Neural cell (in vitro differentiated cells): ENCODE measurements around the gene SGIP1. TPM values are rescaled to one million over a fixed set of nuclear protein-coding genes. Genes with fewer than 3 reads are reported as not detected.

ENCODE experiments used
- H2AFZ ChIP-seq: fragments of 200-600, 300-800 bp; sonication (generic), shearing (Covaris generic); 2 replicates; pipeline ENCODE4 v1.6.0; 2014; ENCODE audit warnings: low read depth, mild to moderate bottlenecking, antibody characterized with exemption, low read length, moderate library complexity
- H3F3A ChIP-seq: fragments of 200-600 bp; shearing (Covaris generic); 2 replicates; pipeline ENCODE4 v1.6.1; 2016; ENCODE audit warnings: mild to moderate bottlenecking, moderate library complexity, mixed read lengths, antibody characterized with exemption, low read length; ENCODE audit not compliant: insufficient read depth, poor library complexity, severe bottlenecking
- H3K27ac ChIP-seq: fragments of 200-600, 300-800 bp; sonication (generic), shearing (Covaris generic); 2 replicates; pipeline ENCODE4 v1.5.1; 2014; ENCODE audit warnings: mild to moderate bottlenecking, low read length, moderate library complexity
- H3K27me3 ChIP-seq: fragments of 300-800, 200-600 bp; sonication (generic), shearing (Covaris generic); 2 replicates; pipeline ENCODE4 v1.6.0; 2014; ENCODE audit warnings: mild to moderate bottlenecking, low read depth, low read length, moderate library complexity; ENCODE audit not compliant: insufficient read depth
- H3K36me3 ChIP-seq: fragments of 300-800, 200-600 bp; sonication (generic), shearing (Covaris generic); 2 replicates; pipeline ENCODE4 v1.5.1; 2014; ENCODE audit warnings: mild to moderate bottlenecking, antibody characterized with exemption, low read length, moderate library complexity; ENCODE audit not compliant: insufficient read depth
- H3K4me2 ChIP-seq: fragments of 300-800, 200-600 bp; sonication (generic), shearing (Covaris generic); 2 replicates; pipeline ENCODE4 v1.6.0; 2014; ENCODE audit warnings: mild to moderate bottlenecking, low read length
- H3K4me3 ChIP-seq: fragments of 300-800, 200-600 bp; sonication (generic), shearing (Covaris generic); 2 replicates; pipeline ENCODE4 v1.5.1; 2014; ENCODE audit warnings: mild to moderate bottlenecking, low read length, moderate library complexity
- H3K79me2 ChIP-seq: fragments of 200-600 bp; shearing (Covaris generic); replicated peaks from 2 replicates; pipeline ENCODE4 v1.6.0; 2014; ENCODE audit warnings: mild to moderate bottlenecking, low read length, moderate library complexity; ENCODE audit not compliant: insufficient read depth
- H3K9ac ChIP-seq: fragments of 300-800, 200-600 bp; sonication (generic), shearing (Covaris generic); 2 replicates; pipeline ENCODE4 v1.6.1; 2016; ENCODE audit warnings: mild to moderate bottlenecking, low read length, mixed read lengths
- H3K9me2 ChIP-seq: fragments of 200-600 bp; shearing (Covaris generic); 2 replicates; pipeline ENCODE4 v1.6.1; 2016; ENCODE audit warnings: mild to moderate bottlenecking, low read length, mixed read lengths; ENCODE audit not compliant: insufficient read depth
- H3K9me3 ChIP-seq: fragments of 200-600, 300-800 bp; sonication (generic), shearing (Covaris generic); 2 replicates; pipeline ENCODE4 v1.6.1; 2016; ENCODE audit warnings: mild to moderate bottlenecking, mixed run types, low read length, moderate library complexity, mixed read lengths
- H4K20me1 ChIP-seq: fragments of 200-600 bp; shearing (Covaris generic); 2 replicates; pipeline ENCODE4 v1.6.1; 2016; ENCODE audit warnings: mild to moderate bottlenecking, mixed run types; ENCODE audit not compliant: insufficient read depth
- CTCF ChIP-seq: fragments of 450-650 bp; IDR thresholded peaks from 2 replicates; pipeline ENCODE4 v1.5.1; 2014; ENCODE audit warnings: antibody characterized with exemption, mild to moderate bottlenecking, moderate library complexity; ENCODE audit not compliant: poor library complexity, severe bottlenecking
- EP300 ChIP-seq: fragments of 450-650 bp; conservative IDR thresholded peaks from 2 replicates; pipeline ENCODE4 v1.6.1; 2014; ENCODE audit warnings: antibody characterized with exemption, mild to moderate bottlenecking, moderate library complexity; ENCODE audit not compliant: poor library complexity, severe bottlenecking
- EZH2 ChIP-seq: fragments of 200-600, 300-800 bp; shearing (Covaris generic), sonication (generic); IDR thresholded peaks from 2 replicates; pipeline ENCODE4 v1.6.1; 2014; ENCODE audit warnings: antibody characterized with exemption, low read length, borderline replicate concordance, mild to moderate bottlenecking; ENCODE audit not compliant: insufficient read depth, poor library complexity, severe bottlenecking
- MXI1 ChIP-seq: fragments of 450-650 bp; conservative IDR thresholded peaks from 2 replicates; pipeline ENCODE4 v1.6.1; 2014; ENCODE audit warnings: antibody characterized with exemption, mild to moderate bottlenecking; ENCODE audit not compliant: poor library complexity, severe bottlenecking
- POLR2AphosphoS5 ChIP-seq: IDR thresholded peaks from 2 replicates; pipeline ENCODE4 v1.6.1; 2012
- RAD21 ChIP-seq: fragments of 450-650 bp; conservative IDR thresholded peaks from 2 replicates; pipeline ENCODE4 v1.6.1; 2014; ENCODE audit warnings: antibody characterized with exemption, mild to moderate bottlenecking, moderate library complexity
- SMC3 ChIP-seq: fragments of 450-650 bp; conservative IDR thresholded peaks from 2 replicates; pipeline ENCODE4 v1.6.1; 2014; ENCODE audit warnings: antibody characterized with exemption, mild to moderate bottlenecking, moderate library complexity; ENCODE audit not compliant: poor library complexity
- TAF1 ChIP-seq: IDR thresholded peaks from 2 replicates; pipeline ENCODE4 v1.6.1; 2012; ENCODE audit warnings: low read depth
- polyA plus RNA-seq: library from polyadenylated mRNA; depleted of rRNA; stranded (reverse); fragments of >200 nt; gene quantifications from 2 replicates; pipeline ENCODE4 v1.2.3, GENCODE V29; 2014
- TF ChIP-seq, protein P1 (sequence below): IDR thresholded peaks from 2 replicates; pipeline ENCODE4 v1.6.1; 2012; ENCODE audit warnings: borderline replicate concordance

Gene SGIP1
- polyA plus RNA-seq, 1 donor from 2014 or later, result 50.5 TPM

DNA sequence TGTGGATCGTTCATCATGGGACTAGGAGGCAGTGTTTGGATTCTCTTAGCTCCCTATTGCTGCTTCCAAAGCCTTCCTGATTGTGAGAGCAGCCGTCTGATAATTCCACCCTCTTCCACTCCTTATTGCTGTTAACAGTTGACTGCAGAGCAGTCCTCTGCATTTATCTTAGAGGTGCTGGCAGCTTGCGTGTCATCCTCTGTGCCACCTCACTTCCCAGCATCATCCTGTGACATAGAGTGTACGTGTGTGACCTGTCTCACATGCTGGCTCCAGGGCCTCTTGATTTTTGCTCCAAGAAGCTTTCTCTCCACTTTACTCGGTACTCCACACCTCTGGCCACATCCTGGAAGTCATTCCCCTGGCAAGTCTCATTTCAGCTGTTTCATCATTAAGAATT lies 165.3 kb downstream of the SGIP1 start:
- Histone ChIP-seq H3K9ac (no peak overlapping the region), H3K9me2 (no peaks in the 10 kb centered on the region), H3K4me3 (no peak overlapping the region), H3K9me3 (no peaks in the 10 kb centered on the region), H3K27ac (no peak overlapping the region), H3K79me2 (no peaks in the 10 kb centered on the region), H2AFZ (no peak overlapping the region), H4K20me1 (no peaks in the 10 kb centered on the region), H3K4me2 (no peak overlapping the region), H3K27me3 (no peaks in the 10 kb centered on the region), H3K36me3 (peaks cover 4% of the 10 kb centered on the region), H3F3A (no peaks in the 10 kb centered on the region)
- TF ChIP-seq EP300 (no peak), TAF1 (no peak), MXI1 (no peak), EZH2 (no peak), POLR2AphosphoS5 (no peak), SMC3 (no peak), CTCF (no peak), RAD21 (no peak)
- TF ChIP-seq, protein P1, sequence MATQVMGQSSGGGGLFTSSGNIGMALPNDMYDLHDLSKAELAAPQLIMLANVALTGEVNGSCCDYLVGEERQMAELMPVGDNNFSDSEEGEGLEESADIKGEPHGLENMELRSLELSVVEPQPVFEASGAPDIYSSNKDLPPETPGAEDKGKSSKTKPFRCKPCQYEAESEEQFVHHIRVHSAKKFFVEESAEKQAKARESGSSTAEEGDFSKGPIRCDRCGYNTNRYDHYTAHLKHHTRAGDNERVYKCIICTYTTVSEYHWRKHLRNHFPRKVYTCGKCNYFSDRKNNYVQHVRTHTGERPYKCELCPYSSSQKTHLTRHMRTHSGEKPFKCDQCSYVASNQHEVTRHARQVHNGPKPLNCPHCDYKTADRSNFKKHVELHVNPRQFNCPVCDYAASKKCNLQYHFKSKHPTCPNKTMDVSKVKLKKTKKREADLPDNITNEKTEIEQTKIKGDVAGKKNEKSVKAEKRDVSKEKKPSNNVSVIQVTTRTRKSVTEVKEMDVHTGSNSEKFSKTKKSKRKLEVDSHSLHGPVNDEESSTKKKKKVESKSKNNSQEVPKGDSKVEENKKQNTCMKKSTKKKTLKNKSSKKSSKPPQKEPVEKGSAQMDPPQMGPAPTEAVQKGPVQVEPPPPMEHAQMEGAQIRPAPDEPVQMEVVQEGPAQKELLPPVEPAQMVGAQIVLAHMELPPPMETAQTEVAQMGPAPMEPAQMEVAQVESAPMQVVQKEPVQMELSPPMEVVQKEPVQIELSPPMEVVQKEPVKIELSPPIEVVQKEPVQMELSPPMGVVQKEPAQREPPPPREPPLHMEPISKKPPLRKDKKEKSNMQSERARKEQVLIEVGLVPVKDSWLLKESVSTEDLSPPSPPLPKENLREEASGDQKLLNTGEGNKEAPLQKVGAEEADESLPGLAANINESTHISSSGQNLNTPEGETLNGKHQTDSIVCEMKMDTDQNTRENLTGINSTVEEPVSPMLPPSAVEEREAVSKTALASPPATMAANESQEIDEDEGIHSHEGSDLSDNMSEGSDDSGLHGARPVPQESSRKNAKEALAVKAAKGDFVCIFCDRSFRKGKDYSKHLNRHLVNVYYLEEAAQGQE, result no peak

DNA sequence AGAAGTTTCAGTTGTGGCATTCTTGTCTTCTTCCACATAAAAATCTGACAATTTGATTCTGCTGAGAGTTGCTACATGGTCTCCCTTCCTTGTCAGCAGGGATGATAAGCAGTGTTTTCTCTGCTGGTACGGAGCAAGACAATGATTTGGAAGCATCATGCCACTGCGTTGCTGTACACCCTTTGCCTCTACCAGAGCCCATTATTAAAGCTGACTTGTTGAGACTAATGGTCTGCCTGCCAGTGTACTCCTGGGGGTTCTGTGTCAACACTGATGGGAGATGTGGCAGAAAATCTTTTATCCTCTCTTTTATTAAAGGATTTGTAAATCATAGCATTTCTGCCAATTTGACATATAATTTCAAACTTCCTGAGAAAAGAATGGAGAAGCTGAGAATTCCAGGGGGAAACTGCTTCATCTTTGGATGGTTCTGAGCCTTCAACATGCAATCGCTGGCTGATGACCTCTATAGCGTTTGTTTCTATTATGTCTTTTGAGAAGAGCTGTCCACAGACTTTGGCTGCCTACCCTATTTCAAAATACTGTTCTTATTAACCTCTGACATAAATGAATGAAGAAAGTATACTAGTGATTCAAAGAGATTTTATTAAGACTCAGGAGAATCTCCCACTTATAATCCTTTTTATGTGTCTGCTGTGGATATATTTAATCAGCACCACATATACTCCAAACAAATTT lies 170.4 kb downstream of the SGIP1 start:
- peak overlapping the region; percentile 9 for H3K4me3 ChIP-seq
- H3K9me2 ChIP-seq, result no peaks in the 10 kb centered on the region
- H3K79me2 ChIP-seq, result no peaks in the 10 kb centered on the region
- TF ChIP-seq, protein P1, result peak; percentile 55
- no peak for TF ChIP-seq TAF1
- peak; percentile 78 for TF ChIP-seq POLR2AphosphoS5
- no peak for TF ChIP-seq CTCF
- TF ChIP-seq MXI1, result no peak
- peak; percentile 85 for TF ChIP-seq EP300
- TF ChIP-seq EZH2, result no peak
- no peak for TF ChIP-seq SMC3
- TF ChIP-seq RAD21, result no peak
- H3K27me3 ChIP-seq, result no peaks in the 10 kb centered on the region
- H3F3A ChIP-seq, result peaks cover 5% of the 10 kb centered on the region
- H3K36me3 ChIP-seq, result no peaks in the 10 kb centered on the region
- peak overlapping the region; percentile 37 for H3K4me2 ChIP-seq
- H3K9ac ChIP-seq, result no peak overlapping the region
- H2AFZ ChIP-seq, result no peak overlapping the region
- H3K27ac ChIP-seq, result no peak overlapping the region
- H3K9me3 ChIP-seq, result no peaks in the 10 kb centered on the region
- no peaks in the 10 kb centered on the region for H4K20me1 ChIP-seq
